A549 (cell line): ENCODE measurements around the gene TDRKH. TPM values are rescaled to one million over a fixed set of nuclear protein-coding genes. Genes with fewer than 3 reads are reported as not detected.
"Not testable (repeated sequence)": the region's sequence is repeated elsewhere in the genome, so short reads cannot be mapped to it uniquely, and the experiment has no call there.

Experiments used
- ATAC-seq, 2 experiments: fragments of 200-7000 bp in 1 of 2; fragments of >200 bp in 1 of 2; cut with Nextera tagmentation in 1 of 2; cut with Tn5 transposase in 1 of 2; 3 replicates each; pipeline versions ENCODE4 v1.8.0 to v1.9.1; 2018 to 2020; ENCODE audit warnings: mild to moderate bottlenecking in 1 of 2, moderate library complexity in 1 of 2
- CTCF ChIA-PET: fragments of 300-600 bp; sonication (Branson Sonifier 250); formaldehyde crosslinking; extraction: SDS; loops from one replicate; lab custom pipeline; 2021; ENCODE audit warnings: antibody characterized with exemption, inconsistent platforms; lab: Yijun Ruan, JAX
- POLR2A ChIA-PET: fragments of 350-600 bp; formaldehyde crosslinking; extraction: SDS; loops from one replicate; lab custom pipeline; 2021; ENCODE audit warnings: antibody characterized with exemption, inconsistent platforms; lab: Yijun Ruan, JAX
- DNase-seq, 2 experiments: peaks; one replicate each; pipeline versions ENCODE4 v3.0.0 to v3.0.0-alpha.2; 2011 to 2016; ENCODE audit warnings: low read depth in 1 of 2, low spot score in 1 of 2
- FAIRE-seq: peaks from 2 replicates; lab custom pipeline; 2011; peaks lifted over from hg19 to GRCh38; lab: Jason Lieb, UNC
- H3K27ac ChIP-seq, 2 experiments: fragments of >200 bp; sonication (Bioruptor Twin); formaldehyde crosslinking; 3 replicates each; pipeline ENCODE4 v1.5.1; 2016 to 2017
- H3K4me1 ChIP-seq: fragments of >200 bp; sonication (Bioruptor Twin); formaldehyde crosslinking; 3 replicates; pipeline ENCODE4 v1.6.1; 2016
- H3K4me2 ChIP-seq: fragments of >200 bp; sonication (Bioruptor Twin); formaldehyde crosslinking; 3 replicates; pipeline ENCODE4 v1.6.1; 2016
- H3K4me3 ChIP-seq: fragments of >200 bp; sonication (Bioruptor Twin); formaldehyde crosslinking; 3 replicates; pipeline ENCODE4 v1.5.1; 2016
- H3K9me3 ChIP-seq: fragments of >200 bp; sonication (Bioruptor Twin); formaldehyde crosslinking; 3 replicates; pipeline ENCODE4 v1.6.1; 2016
- ATOH8 ChIP-seq: fragments of 250-450 bp; sonication (Bioruptor Pico); IDR thresholded peaks from 2 replicates; pipeline ENCODE4 v1.5.0; 2020; ENCODE audit warnings: low read depth, mild to moderate bottlenecking, moderate library complexity
- CEBPB ChIP-seq, 2 experiments: fragments of >200 bp in 1 of 2; sonication (Bioruptor Twin) in 1 of 2; formaldehyde crosslinking in 1 of 2; IDR thresholded peaks; 2 replicates each; pipeline ENCODE4 v1.6.1; 2012 to 2016
- EHMT2 ChIP-seq: fragments of 200-600 bp; sonication (generic); IDR thresholded peaks from 2 replicates; pipeline ENCODE4 v1.6.1; 2016; ENCODE audit warnings: antibody characterized with exemption, low read depth, mild to moderate bottlenecking, moderate library complexity
- ELK1 ChIP-seq: fragments of 150-350 bp; IDR thresholded peaks from 2 replicates; pipeline ENCODE4 v1.6.1; 2014; ENCODE audit warnings: low read depth, mild to moderate bottlenecking, low read length
- JUNB ChIP-seq: fragments of >200 bp; sonication (Bioruptor Twin); formaldehyde crosslinking; IDR thresholded peaks from 2 replicates; pipeline ENCODE4 v1.6.1; 2016
- KDM1A ChIP-seq: fragments of 200-600 bp; sonication (generic); IDR thresholded peaks from 2 replicates; pipeline ENCODE4 v1.6.1; 2016; ENCODE audit warnings: low read depth, mild to moderate bottlenecking
- MAFK ChIP-seq: fragments of 450-650 bp; IDR thresholded peaks from 2 replicates; pipeline ENCODE4 v1.6.1; 2014; ENCODE audit not compliant: partially characterized antibody
- MYC ChIP-seq: IDR thresholded peaks from 2 replicates; pipeline ENCODE4 v1.6.1; 2012; ENCODE audit warnings: mild to moderate bottlenecking, inconsistent platforms, low read length, improper control_type of control experiment, borderline replicate concordance
- POLR2AphosphoS2 ChIP-seq: conservative IDR thresholded peaks from 2 replicates; pipeline ENCODE4 v1.6.1; 2012; ENCODE audit warnings: low read length, improper control_type of control experiment, inconsistent platforms
- REST ChIP-seq: fragments of 200-600 bp; sonication (generic); IDR thresholded peaks from 2 replicates; pipeline ENCODE4 v1.6.1; 2016; ENCODE audit warnings: antibody characterized with exemption, mild to moderate bottlenecking, moderate library complexity
- RFX5 ChIP-seq: fragments of 450-650 bp; IDR thresholded peaks from 2 replicates; pipeline ENCODE4 v1.7.1; 2014; ENCODE audit warnings: antibody characterized with exemption, mild to moderate bottlenecking, moderate library complexity
- TP53 ChIP-seq: fragments of 250-450 bp; sonication (Bioruptor Pico); IDR thresholded peaks from 2 replicates; pipeline ENCODE4 v1.5.0; 2021; ENCODE audit warnings: mild to moderate bottlenecking, moderate library complexity
- ZNF302 ChIP-seq: fragments of 250-450 bp; sonication (Bioruptor Pico); IDR thresholded peaks from 2 replicates; pipeline ENCODE4 v1.9.0; 2021; ENCODE audit warnings: inconsistent platforms, mild to moderate bottlenecking, moderate library complexity
- WGBS: methylation state at CpG from one replicate; pipeline ENCODE4 v1.1.6; 2017; ENCODE audit errors: missing lambda C conversion rate; 5-methylcytosine and 5-hydroxymethylcytosine counted together
- polyA plus RNA-seq, 4 experiments: library from polyadenylated mRNA; depleted of rRNA in 3 of 4; stranded (reverse); fragments of >200 nt; fragmentation: RNase III in 1 of 4; extraction: RNeasy Plus Mini Kit Qiagen cat#74134 plus additional on column Dnase treatment in 1 of 4; gene quantifications; 2 replicates in 3 of 4; 3 replicates in 1 of 4; pipeline ENCODE4 v1.2.3, GENCODE V29; 2011 to 2017

The TDRKH gene
- polyA plus RNA-seq, 2 of the 4 experiments (the other 2 are of a cell fraction), result 7.7 to 8.8 TPM

- DNase-seq, result no peak
- ChIA-PET POLR2A (no interaction called here), CTCF (interaction anchor here (1.8 to 2.8 kb wide), 3 partner anchors 9 to 63 kb away, joined by 7 to 8 read pairs (median 7); no protein-coding TSS in a partner anchor)
- 68% methylated on average over 5 of the region's 5 CpGs for WGBS
- peak; percentile 24 to 66; a peak in 4 of 6 replicates for ATAC-seq
- no peaks in the 10 kb centered on the region for H3K9me3 ChIP-seq
- no peak overlapping the region for H3K4me3 ChIP-seq
- H3K4me1 ChIP-seq, result no peaks in the 10 kb centered on the region
- no peak for FAIRE-seq
- TF ChIP-seq KDM1A (no peak), EHMT2 (no peak), MAFK (no peak), POLR2AphosphoS2 (no peak), REST (no peak), RFX5 (no peak), ELK1 (no peak), MYC (no peak)
- no peak overlapping the region for H3K4me2 ChIP-seq
- H3K27ac ChIP-seq, result no peak overlapping the region
Observed at GRCh38 chr1:151773702-151774101, 16.6 kb downstream of the TDRKH start.

GRCh38 chr1:151769270-151769669 is 21.0 kb downstream of the TDRKH start:
- POLR2A ChIA-PET, DNase-seq, H3K4me3 ChIP-seq, H3K9me3 ChIP-seq, H3K4me1 ChIP-seq, FAIRE-seq, ATAC-seq, H3K4me2 ChIP-seq, H3K27ac ChIP-seq: not testable (repeated sequence)
- CTCF ChIA-PET, result interaction anchor here (1.6 kb wide), 1 partner anchor 11 kb away, joined by 3 read pairs; no protein-coding TSS in a partner anchor
- 88% methylated on average over 8 of the region's 34 CpGs for WGBS

GRCh38 chr1:151768351-151769066 is 21.8 kb downstream of the TDRKH start:
- DNase-seq, FAIRE-seq, H3K9me3 ChIP-seq: not testable (repeated sequence)

GRCh38 chr1:151763990-151764389 is 26.3 kb downstream of the TDRKH start:
- DNase-seq, result no peak
- TF ChIP-seq ATOH8, result no peak
- TF ChIP-seq KDM1A, result no peak
- no peak for TF ChIP-seq CEBPB (IDR thresholded peaks at IDR 0.05)
- no peak for TF ChIP-seq EHMT2
- no peak for TF ChIP-seq ZNF302 (CRISPR knock-in tag)
- no peak for TF ChIP-seq MYC
- no peak for TF ChIP-seq TP53 (CRISPR knock-in tag)
- TF ChIP-seq JUNB, result no peak
- POLR2A ChIA-PET, result no interaction called here
- Histone ChIP-seq H3K27ac (peak overlapping the region; percentile 93 to 95), H3K9me3 (no peaks in the 10 kb centered on the region), H3K4me3 (peak overlapping the region; percentile 81), H3K4me2 (peak overlapping the region; percentile 94), H3K4me1 (peaks cover 12% of the 10 kb centered on the region)
- CTCF ChIA-PET, result interaction anchor here (0.6 to 3.5 kb wide), 3 partner anchors 47 to 225 kb away, joined by 4 to 17 read pairs (median 4); no protein-coding TSS in a partner anchor
- ATAC-seq, result peak; percentile 4 to 10; a peak in 3 of 6 replicates
- FAIRE-seq, result no peak
- WGBS, result 66% methylated on average over 10 of the region's 10 CpGs

More at GRCh38 chr1:151768351-151769066, 21.8 kb downstream of the TDRKH start:
- POLR2A ChIA-PET, H3K4me2 ChIP-seq, H3K4me1 ChIP-seq, H3K27ac ChIP-seq, H3K4me3 ChIP-seq, ATAC-seq: not testable (repeated sequence)
- CTCF ChIA-PET, result interaction anchor here (1.6 kb wide), 1 partner anchor 12 kb away, joined by 3 read pairs; no protein-coding TSS in a partner anchor
- 49% methylated on average over 4 of the region's 7 CpGs for WGBS
